Keratinocyte (primary cell): ENCODE measurements around the gene ACP1.

Experiments used
- CTCF ChIP-seq, 3 experiments: IDR thresholded peaks in 1 of 3; conservative IDR thresholded peaks in 1 of 3; optimal IDR thresholded peaks in 1 of 3; 2 replicates in 2 of 3; 3 replicates in 1 of 3; pipeline versions ENCODE3 to v1.5.1; 2011; ENCODE audit warnings: low read length in 3 of 3, mild to moderate bottlenecking in 3 of 3, moderate library complexity in 2 of 3, control low read depth in 1 of 3, inconsistent platforms in 1 of 3; ENCODE audit not compliant: insufficient read depth in 2 of 3; ENCODE audit errors: extremely low read depth in 1 of 3
- EZH2 ChIP-seq: IDR thresholded peaks from one replicate; pipeline ENCODE4 v1.6.1; 2012; ENCODE audit warnings: inconsistent platforms, mild to moderate bottlenecking, low read length, moderate library complexity

DNA sequence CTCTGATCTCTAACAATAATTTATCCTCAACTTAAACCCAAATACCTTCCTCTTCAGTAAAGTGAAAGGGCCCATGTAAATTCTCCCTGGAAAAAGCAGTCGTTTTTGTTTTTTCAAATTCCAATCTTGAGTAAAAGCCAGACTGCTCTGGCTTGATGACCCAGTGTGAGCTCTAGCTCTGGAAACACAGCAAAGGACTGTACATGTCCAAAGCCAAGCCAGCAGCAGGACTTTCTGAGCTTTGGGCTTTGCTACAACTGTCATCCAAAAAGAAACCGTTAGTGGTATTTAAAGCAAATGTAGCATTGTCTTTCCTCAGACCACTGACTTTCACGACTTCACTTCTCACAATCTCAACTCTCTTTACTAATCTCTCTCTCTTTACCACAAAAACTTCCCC is 26.3 kb upstream of the ACP1 start:
- TF ChIP-seq CTCF (optimal IDR thresholded peaks at IDR 0.05 in 1 of 3, IDR thresholded peaks at IDR 0.05 in 1 of 3, conservative IDR thresholded peaks at IDR 0.05 in 1 of 3; ENCODE audit: extremely low read depth in 1 of 3, insufficient read depth in 2 of 3, low read length in 3 of 3) (no peak), EZH2 (no peak)
